ENCODE data around the gene DNMBP. TPM values are rescaled to one million over a fixed set of nuclear protein-coding genes. Genes with fewer than 3 reads are reported as not detected.

Gene DNMBP
- total and polyA plus RNA-seq, 2 experiments from 2014 or later = 13.9 to 18.2 TPM

- WGBS (ENCODE audit: low lambda C conversion rate, missing lambda C conversion rate) = 82% methylated on average over 3 of the region's 3 CpGs
- TF ChIP-seq CTCF (IDR thresholded peaks at IDR 0.05; ENCODE audit: poor library complexity) (no peak), EZH2phosphoT487 (IDR thresholded peaks at IDR 0.05; ENCODE audit: low read depth, severe bottlenecking, unreplicated experiment) (no peak), EZH2 (IDR thresholded peaks at IDR 0.05; ENCODE audit: borderline replicate concordance) (no peak)
Measured at GRCh38 chr10:99852481-99853213, 157.1 kb downstream of the DNMBP start.

GRCh38 chr10:99851825-99852224 is 157.9 kb downstream of the DNMBP start:
- H3K9me2 ChIP-seq (replicated peaks; ENCODE audit: insufficient read depth) = no peaks in the 10 kb centered on the region
- TF ChIP-seq CTCF (IDR thresholded peaks at IDR 0.05; ENCODE audit: poor library complexity) (no peak), EZH2 (IDR thresholded peaks at IDR 0.05; ENCODE audit: borderline replicate concordance) (no peak), EZH2phosphoT487 (IDR thresholded peaks at IDR 0.05; ENCODE audit: low read depth, severe bottlenecking, unreplicated experiment) (no peak)
- DNase-seq (ENCODE audit: low spot score) = no peak
- no peaks in the 10 kb centered on the region for H3K27me3 ChIP-seq
- no peak overlapping the region for H3K4me2 ChIP-seq
- no peak overlapping the region for H2AFZ ChIP-seq
- no peaks in the 10 kb centered on the region for H3K9me3 ChIP-seq (ENCODE audit: low read depth)
- H3K79me2 ChIP-seq = no peaks in the 10 kb centered on the region
- H3K27ac ChIP-seq = no peak overlapping the region
- peaks cover 3% of the 10 kb centered on the region for H3K4me1 ChIP-seq (ENCODE audit: insufficient read depth)
- no peak overlapping the region for H3K4me3 ChIP-seq
- H4K20me1 ChIP-seq (ENCODE audit: insufficient read depth, poor library complexity, severe bottlenecking) = no peaks in the 10 kb centered on the region
- no peaks in the 10 kb centered on the region for H3K36me3 ChIP-seq (replicated peaks; ENCODE audit: insufficient read depth, low read depth)
- WGBS (ENCODE audit: low lambda C conversion rate, missing lambda C conversion rate) = 95% methylated on average over 3 of the region's 3 CpGs

More at GRCh38 chr10:99852481-99853213, 157.1 kb downstream of the DNMBP start:
- Histone ChIP-seq H3K79me2 (no peaks in the 10 kb centered on the region), H3K27ac (no peak overlapping the region), H2AFZ (no peak overlapping the region), H3K4me2 (no peak overlapping the region), H3K9me2 (replicated peaks; ENCODE audit: insufficient read depth) (no peaks in the 10 kb centered on the region), H3K4me1 (ENCODE audit: insufficient read depth) (peaks cover 3% of the 10 kb centered on the region), H3K27me3 (no peaks in the 10 kb centered on the region), H4K20me1 (ENCODE audit: insufficient read depth, poor library complexity, severe bottlenecking) (no peaks in the 10 kb centered on the region), H3K4me3 (no peak overlapping the region), H3K9me3 (ENCODE audit: low read depth) (no peaks in the 10 kb centered on the region), H3K36me3 (replicated peaks; ENCODE audit: insufficient read depth, low read depth) (no peaks in the 10 kb centered on the region)
- DNase-seq (ENCODE audit: low spot score) = no peak

GRCh38 chr10:99850767-99851340 is 158.9 kb downstream of the DNMBP start:
- no peak overlapping the region for H3K4me3 ChIP-seq
- no peaks in the 10 kb centered on the region for H3K27me3 ChIP-seq
- no peak for DNase-seq (ENCODE audit: low spot score)
- H3K36me3 ChIP-seq (replicated peaks; ENCODE audit: insufficient read depth, low read depth) = no peaks in the 10 kb centered on the region
- no peak overlapping the region for H3K27ac ChIP-seq
- no peaks in the 10 kb centered on the region for H3K9me2 ChIP-seq (replicated peaks; ENCODE audit: insufficient read depth)
- WGBS (ENCODE audit: low lambda C conversion rate, missing lambda C conversion rate) = 69% methylated on average over 5 of the region's 5 CpGs
- H3K4me1 ChIP-seq (ENCODE audit: insufficient read depth) = peaks cover 3% of the 10 kb centered on the region
- H3K4me2 ChIP-seq = no peak overlapping the region
- no peaks in the 10 kb centered on the region for H3K79me2 ChIP-seq
- TF ChIP-seq EZH2 (IDR thresholded peaks at IDR 0.05; ENCODE audit: borderline replicate concordance) = no peak
- no peak overlapping the region for H2AFZ ChIP-seq
- no peaks in the 10 kb centered on the region for H4K20me1 ChIP-seq (ENCODE audit: insufficient read depth, poor library complexity, severe bottlenecking)
- no peaks in the 10 kb centered on the region for H3K9me3 ChIP-seq (ENCODE audit: low read depth)

- H3K4me1 ChIP-seq (ENCODE audit: insufficient read depth) = peaks cover 3% of the 10 kb centered on the region
- DNase-seq (ENCODE audit: low spot score) = no peak
- WGBS (ENCODE audit: low lambda C conversion rate, missing lambda C conversion rate) = 86% methylated on average over 11 of the region's 11 CpGs
- no peaks in the 10 kb centered on the region for H3K9me2 ChIP-seq (replicated peaks; ENCODE audit: insufficient read depth)
- no peaks in the 10 kb centered on the region for H4K20me1 ChIP-seq (ENCODE audit: insufficient read depth, poor library complexity, severe bottlenecking)
- H3K27ac ChIP-seq = no peak overlapping the region
- no peaks in the 10 kb centered on the region for H3K36me3 ChIP-seq (replicated peaks; ENCODE audit: insufficient read depth, low read depth)
- H3K4me3 ChIP-seq = no peak overlapping the region
- H2AFZ ChIP-seq = no peak overlapping the region
- no peaks in the 10 kb centered on the region for H3K9me3 ChIP-seq (ENCODE audit: low read depth)
- H3K4me2 ChIP-seq = no peak overlapping the region
- H3K27me3 ChIP-seq = no peaks in the 10 kb centered on the region
- no peak for TF ChIP-seq EZH2phosphoT487 (IDR thresholded peaks at IDR 0.05; ENCODE audit: low read depth, severe bottlenecking, unreplicated experiment)
- TF ChIP-seq EZH2 (IDR thresholded peaks at IDR 0.05; ENCODE audit: borderline replicate concordance) = no peak
- TF ChIP-seq CTCF (IDR thresholded peaks at IDR 0.05; ENCODE audit: poor library complexity) = no peak
- no peaks in the 10 kb centered on the region for H3K79me2 ChIP-seq
Measured at GRCh38 chr10:99850021-99850766, 159.6 kb downstream of the DNMBP start.

All from hepatocyte (in vitro differentiated cells).